IMR-90 (cell line): ENCODE measurements around the gene CCNL2. TPM values are rescaled to one million over a fixed set of nuclear protein-coding genes. Genes with fewer than 3 reads are reported as not detected.

Experiments used
- ATAC-seq: fragments of 200-7000 bp; cut with Tn5 transposase; 2 replicates; pipeline ENCODE4 v1.9.1; 2020; ENCODE audit warnings: low read depth, mild to moderate bottlenecking, moderate library complexity
- BruUV-seq: library from RNA; stranded (reverse); fragments of 400-500 nt; replicated peaks from 2 replicates; lab custom pipeline; 2021; lab: Mats Ljungman, UMichigan
- CTCF ChIA-PET: fragments of 300-600 bp; formaldehyde crosslinking; extraction: SDS; loops from one replicate; lab custom pipeline; 2021; ENCODE audit warnings: antibody characterized with exemption; lab: Yijun Ruan, JAX
- POLR2A ChIA-PET: fragments of 300-600 bp; sonication (Branson Sonifier 250); formaldehyde crosslinking; loops from one replicate; lab custom pipeline; 2022; ENCODE audit warnings: antibody characterized with exemption; ENCODE audit not compliant: unreplicated experiment; lab: Charles Lee
- DNase-seq: peaks from one replicate; pipeline ENCODE4 v3.0.0; 2013
- H2AFZ ChIP-seq: replicated peaks from 2 replicates; pipeline ENCODE3; 2013; ENCODE audit warnings: low read length, mild to moderate bottlenecking; ENCODE audit not compliant: poor library complexity
- H2AK5ac ChIP-seq: 2 replicates; pipeline ENCODE4 v1.6.1; 2013; ENCODE audit warnings: low read depth, low read length, inconsistent platforms
- H2AK9ac ChIP-seq: replicated peaks from 2 replicates; pipeline ENCODE3; 2013; ENCODE audit warnings: mild to moderate bottlenecking, low read depth, low read length, moderate library complexity; ENCODE audit not compliant: poor library complexity
- H2BK120ac ChIP-seq: 2 replicates; pipeline ENCODE4 v1.6.1; 2013; ENCODE audit warnings: low read depth, low read length, inconsistent platforms
- H2BK15ac ChIP-seq: 3 replicates; pipeline ENCODE4 v1.6.1; 2013; ENCODE audit warnings: low read depth, low read length, inconsistent platforms
- H2BK20ac ChIP-seq: 2 replicates; pipeline ENCODE4 v1.6.1; 2013; ENCODE audit warnings: low read depth, mild to moderate bottlenecking, inconsistent platforms, low read length, moderate library complexity
- H2BK5ac ChIP-seq: 2 replicates; pipeline ENCODE4 v1.6.1; 2013; ENCODE audit warnings: mild to moderate bottlenecking, low read depth, low read length, inconsistent platforms; ENCODE audit not compliant: poor library complexity, severe bottlenecking
- H3K14ac ChIP-seq: replicated peaks from 2 replicates; pipeline ENCODE4 v1.6.1; 2013; ENCODE audit warnings: low read depth, low read length, inconsistent platforms
- H3K18ac ChIP-seq: 2 replicates; pipeline ENCODE4 v1.6.1; 2013; ENCODE audit warnings: low read depth, low read length, control low read depth
- H3K23ac ChIP-seq: 2 replicates; pipeline ENCODE4 v1.6.1; 2013; ENCODE audit warnings: low read depth, low read length, inconsistent platforms
- H3K27ac ChIP-seq: 2 replicates; pipeline ENCODE4 v1.5.1; 2013; ENCODE audit warnings: mild to moderate bottlenecking, control low read depth, low read length; ENCODE audit not compliant: insufficient read depth
- H3K27me3 ChIP-seq: 2 replicates; pipeline ENCODE4 v1.6.1; 2013; ENCODE audit warnings: low read length; ENCODE audit not compliant: control insufficient read depth, insufficient read depth
- H3K36me3 ChIP-seq: 2 replicates; pipeline ENCODE4 v1.6.1; 2013; ENCODE audit warnings: low read length, mixed read lengths; ENCODE audit not compliant: control insufficient read depth, insufficient read depth
- H3K4ac ChIP-seq: 2 replicates; pipeline ENCODE4 v1.6.1; 2013; ENCODE audit warnings: low read depth, low read length, inconsistent platforms
- H3K4me1 ChIP-seq: 2 replicates; pipeline ENCODE4 v1.6.1; 2013; ENCODE audit warnings: low read length, mixed read lengths; ENCODE audit not compliant: control insufficient read depth, insufficient read depth
- H3K4me2 ChIP-seq: 2 replicates; pipeline ENCODE4 v1.6.1; 2013; ENCODE audit warnings: low read depth, mild to moderate bottlenecking, control low read depth, low read length, moderate library complexity
- H3K4me3 ChIP-seq: 2 replicates; pipeline ENCODE4 v1.5.1; 2013; ENCODE audit warnings: low read depth, mild to moderate bottlenecking, control low read depth, low read length, moderate library complexity; ENCODE audit not compliant: insufficient read depth
- H3K56ac ChIP-seq: 2 replicates; pipeline ENCODE4 v1.6.1; 2013; ENCODE audit warnings: low read length, inconsistent platforms; ENCODE audit not compliant: insufficient read depth; ENCODE audit errors: extremely low read depth
- H3K79me1 ChIP-seq, 2 experiments: 2 replicates each; pipeline ENCODE4 v1.6.1; 2013; ENCODE audit warnings: low read length in 2 of 2, inconsistent platforms in 1 of 2, low read depth in 1 of 2
- H3K9ac ChIP-seq: 2 replicates; pipeline ENCODE4 v1.6.1; 2013; ENCODE audit warnings: low read depth, low read length, control low read depth
- H3K9me1 ChIP-seq: 2 replicates; pipeline ENCODE4 v1.6.1; 2013; ENCODE audit warnings: low read length, inconsistent platforms; ENCODE audit not compliant: insufficient read depth
- H3K9me3 ChIP-seq: 2 replicates; pipeline ENCODE4 v1.6.1; 2013; ENCODE audit warnings: low read length; ENCODE audit not compliant: control insufficient read depth, insufficient read depth
- H4K20me1 ChIP-seq: 2 replicates; pipeline ENCODE4 v1.6.1; 2013; ENCODE audit warnings: low read length, inconsistent platforms; ENCODE audit not compliant: insufficient read depth
- H4K5ac ChIP-seq: 2 replicates; pipeline ENCODE4 v1.6.1; 2013; ENCODE audit warnings: mild to moderate bottlenecking, low read depth, low read length, control low read depth
- H4K8ac ChIP-seq, 2 experiments: 2 replicates each; pipeline ENCODE4 v1.6.1; 2013; ENCODE audit warnings: low read depth in 2 of 2, low read length in 2 of 2, control low read depth in 1 of 2, inconsistent platforms in 1 of 2
- H4K91ac ChIP-seq: 2 replicates; pipeline ENCODE4 v1.6.1; 2013; ENCODE audit warnings: low read depth, low read length, inconsistent platforms; ENCODE audit not compliant: insufficient read depth
- CEBPB ChIP-seq: IDR thresholded peaks from 2 replicates; pipeline ENCODE4 v1.6.1; 2012; ENCODE audit warnings: low read depth, low read length, improper control_type of control experiment
- FOS ChIP-seq: fragments of 150-350 bp; IDR thresholded peaks from 2 replicates; pipeline ENCODE4 v1.6.1; 2016; ENCODE audit warnings: low read depth, low read length
- MAZ ChIP-seq: IDR thresholded peaks from 2 replicates; pipeline ENCODE4 v1.6.1; 2012; ENCODE audit warnings: low read depth, mild to moderate bottlenecking, low read length, improper control_type of control experiment, moderate library complexity, borderline replicate concordance
- MXI1 ChIP-seq: IDR thresholded peaks from 2 replicates; pipeline ENCODE4 v1.6.1; 2012; ENCODE audit warnings: low read depth, mild to moderate bottlenecking, low read length, moderate library complexity, borderline replicate concordance
- NFE2L2 ChIP-seq: fragments of 150-350 bp; IDR thresholded peaks from 2 replicates; pipeline ENCODE4 v1.6.1; 2016; ENCODE audit warnings: low read depth, mild to moderate bottlenecking, low read length
- POLR2A ChIP-seq: IDR thresholded peaks from 2 replicates; pipeline ENCODE4 v1.6.1; 2012; ENCODE audit warnings: mild to moderate bottlenecking, low read depth, low read length
- RAD21 ChIP-seq: IDR thresholded peaks from 2 replicates; pipeline ENCODE4 v1.6.1; 2012; ENCODE audit warnings: low read length, improper control_type of control experiment
- RCOR1 ChIP-seq: IDR thresholded peaks from 2 replicates; pipeline ENCODE4 v1.6.1; 2012; ENCODE audit warnings: mild to moderate bottlenecking, low read length, improper control_type of control experiment; ENCODE audit not compliant: insufficient replicate concordance
- RFX5 ChIP-seq: IDR thresholded peaks from 2 replicates; pipeline ENCODE4 v1.8.0; 2012; ENCODE audit warnings: low read depth, mild to moderate bottlenecking, low read length, moderate library complexity
- SMC3 ChIP-seq: fragments of 150-350 bp; IDR thresholded peaks from 2 replicates; pipeline ENCODE4 v1.6.1; 2016; ENCODE audit warnings: low read depth, mild to moderate bottlenecking, antibody characterized with exemption, low read length, moderate library complexity
- WGBS, 2 experiments: methylation state at CpG; one replicate each; pipeline versions ENCODE4 v1.1.5 to v1.1.7; 2013; ENCODE audit warnings: missing lambda C conversion rate in 2 of 2; ENCODE audit not compliant: insufficient read length in 1 of 2; ENCODE audit errors: extremely low coverage in 2 of 2; 5-methylcytosine and 5-hydroxymethylcytosine counted together
- dilution Hi-C: fragments of 300-500 bp; cut with HindIII; formaldehyde crosslinking; loops from one replicate; pipeline ENCODE4 v1.14.3; 2018; ENCODE audit warnings: low sequenced_read_pairs; ENCODE audit not compliant: unreplicated experiment
- in situ Hi-C: fragments of 300-500 bp; cut with MboI; formaldehyde crosslinking; loops from 3 replicates; pipeline ENCODE4 v1.14.3; 2019; ENCODE audit warnings: low sequenced_read_pairs, inconsistent platforms, mixed read lengths
- intact Hi-C: fragments of 100-400 bp; cut with micrococcal nuclease; formaldehyde crosslinking; loops from 2 replicates; pipeline ENCODE4 v1.10.0; 2022
- polyA plus RNA-seq, 3 experiments: library from polyadenylated mRNA; depleted of rRNA; stranded (reverse); fragments of >200 nt; gene quantifications; 2 replicates each; pipeline ENCODE4 v1.2.3, GENCODE V29; 2012; ENCODE audit warnings: low replicate concordance in 1 of 3
- total RNA-seq: library from RNA; depleted of rRNA; stranded (reverse); fragments of >200 nt; gene quantifications from 2 replicates; pipeline ENCODE4 v1.2.3, GENCODE V29; 2012
- TF ChIP-seq, protein P1 (sequence below): conservative IDR thresholded peaks from 2 replicates; pipeline ENCODE4 v1.5.1; 2012; ENCODE audit warnings: mild to moderate bottlenecking, low read depth, low read length, improper control_type of control experiment
- TF ChIP-seq, protein P2 (sequence below): fragments of 150-350 bp; IDR thresholded peaks from 2 replicates; pipeline ENCODE4 v1.6.1; 2016; ENCODE audit warnings: low read depth, mild to moderate bottlenecking, low read length, moderate library complexity, borderline replicate concordance
- TF ChIP-seq, protein P3 (sequence below): fragments of 150-350 bp; IDR thresholded peaks from 2 replicates; pipeline ENCODE4 v1.6.1; 2017; ENCODE audit warnings: mild to moderate bottlenecking, antibody characterized with exemption, low read length, low read depth

CCNL2 gene
- total and polyA plus RNA-seq, 2 of the 4 experiments (the other 2 are of a cell fraction) = 53.9 to 239 TPM

DNA sequence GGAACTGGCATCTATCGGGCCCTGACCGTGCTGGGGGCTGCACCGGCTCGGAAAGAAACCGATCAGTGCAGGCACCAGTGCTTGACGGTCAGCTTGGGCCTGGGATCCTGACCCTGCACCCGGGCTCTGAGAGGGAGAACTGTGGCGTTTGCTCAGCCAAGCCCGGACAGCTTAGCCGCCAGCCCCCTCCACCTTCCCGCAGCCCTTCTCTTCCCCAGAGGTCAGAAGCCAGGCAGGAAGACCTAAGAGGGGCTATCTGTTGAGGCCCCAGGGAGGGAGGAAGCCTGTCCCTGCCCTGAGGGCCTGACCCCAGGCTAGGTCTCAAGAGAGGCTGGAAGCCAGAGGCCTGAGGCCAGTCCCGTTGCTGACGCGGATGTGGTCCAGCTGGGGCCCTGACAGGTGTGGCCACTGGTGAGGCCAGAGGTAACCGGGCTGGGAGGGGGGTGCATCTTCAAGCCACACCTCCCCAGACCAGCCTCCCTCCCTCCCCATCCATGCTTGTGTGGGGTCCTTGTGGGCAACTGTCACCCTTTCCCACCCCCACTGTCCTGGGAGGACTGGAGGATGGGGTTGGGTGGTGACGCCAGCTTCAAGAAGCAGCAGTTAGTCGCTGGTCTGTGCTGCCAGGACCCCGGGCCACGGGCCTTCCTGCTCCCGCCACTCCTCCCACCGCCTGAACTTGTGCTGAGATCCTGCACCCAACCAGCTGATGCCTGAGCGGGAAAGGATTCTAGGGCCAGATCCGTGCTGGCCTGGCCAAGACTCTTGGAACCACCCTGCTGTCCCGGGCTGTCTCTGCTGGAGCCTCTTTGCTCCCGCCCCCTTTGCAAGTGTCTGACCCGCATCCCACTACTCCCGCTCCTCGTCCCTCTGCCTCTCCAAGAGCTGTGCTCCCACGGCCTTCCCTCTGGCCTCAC is 47.4 kb downstream of the CCNL2 start:
- Histone ChIP-seq H3K18ac (no peak overlapping the region), H2AK9ac (peak overlapping the region; percentile 82), H4K8ac (peak overlapping the region; percentile 26 to 33; a peak in 1 of 4 replicates), H3K4me1 (peaks cover 31% of the 10 kb centered on the region), H4K91ac (no peak overlapping the region), H2AK5ac (peak overlapping the region; percentile 39; the same call in 1 of the 2 replicates), H3K4ac (peak overlapping the region; percentile 39), H3K9me1 (no peaks in the 10 kb centered on the region), H2BK5ac (no peak overlapping the region), H2BK20ac (no peak overlapping the region), H4K20me1 (peaks cover 69% of the 10 kb centered on the region), H3K79me1 (peaks cover 8 to 39% of the 10 kb centered on the region in 2 experiments; a peak in 3 of 4 replicates), H3K27ac (peak overlapping the region; percentile 50; the same call in 1 of the 2 replicates), H3K36me3 (peaks cover 36% of the 10 kb centered on the region), H3K4me3 (no peak overlapping the region), H2AFZ (peak overlapping the region; percentile 63), H2BK15ac (no peak overlapping the region), H4K5ac (no peak overlapping the region), H3K23ac (no peak overlapping the region), H2BK120ac (no peak overlapping the region), H3K27me3 (no peaks in the 10 kb centered on the region), H3K4me2 (peak overlapping the region; percentile 59; the same call in 1 of the 2 replicates), H3K9me3 (no peaks in the 10 kb centered on the region), H3K9ac (peak overlapping the region; percentile 25), H3K56ac (no peak overlapping the region), H3K14ac (no peak overlapping the region; the same call in 1 of the 2 replicates)
- POLR2A ChIA-PET = interaction anchor here (0.6 to 1.0 kb wide), 2 partner anchors 24 to 391 kb away, joined by 3 read pairs; partner anchors contain the start of gene AURKAIP1
- BruUV-seq = no TSS peak
- 43% methylated on average over 7 of the region's 29 CpGs; no CpG with 5 or more reads in 1 of the 2 experiments for WGBS, 2 experiments
- DNase-seq (peak; percentile 38), ATAC-seq (no peak)
- in situ Hi-C loops = no loop called here
- CTCF ChIA-PET = no interaction called here
- intact Hi-C loops = no loop called here
- dilution Hi-C loops = no loop called here
- no peak for TF ChIP-seq RCOR1
- TF ChIP-seq MAZ = no peak
- TF ChIP-seq POLR2A = no peak
- no peak for TF ChIP-seq SMC3
- TF ChIP-seq, protein P1, sequence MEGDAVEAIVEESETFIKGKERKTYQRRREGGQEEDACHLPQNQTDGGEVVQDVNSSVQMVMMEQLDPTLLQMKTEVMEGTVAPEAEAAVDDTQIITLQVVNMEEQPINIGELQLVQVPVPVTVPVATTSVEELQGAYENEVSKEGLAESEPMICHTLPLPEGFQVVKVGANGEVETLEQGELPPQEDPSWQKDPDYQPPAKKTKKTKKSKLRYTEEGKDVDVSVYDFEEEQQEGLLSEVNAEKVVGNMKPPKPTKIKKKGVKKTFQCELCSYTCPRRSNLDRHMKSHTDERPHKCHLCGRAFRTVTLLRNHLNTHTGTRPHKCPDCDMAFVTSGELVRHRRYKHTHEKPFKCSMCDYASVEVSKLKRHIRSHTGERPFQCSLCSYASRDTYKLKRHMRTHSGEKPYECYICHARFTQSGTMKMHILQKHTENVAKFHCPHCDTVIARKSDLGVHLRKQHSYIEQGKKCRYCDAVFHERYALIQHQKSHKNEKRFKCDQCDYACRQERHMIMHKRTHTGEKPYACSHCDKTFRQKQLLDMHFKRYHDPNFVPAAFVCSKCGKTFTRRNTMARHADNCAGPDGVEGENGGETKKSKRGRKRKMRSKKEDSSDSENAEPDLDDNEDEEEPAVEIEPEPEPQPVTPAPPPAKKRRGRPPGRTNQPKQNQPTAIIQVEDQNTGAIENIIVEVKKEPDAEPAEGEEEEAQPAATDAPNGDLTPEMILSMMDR = no peak
- no peak for TF ChIP-seq FOS
- no peak for TF ChIP-seq RAD21
- no peak for TF ChIP-seq RFX5
- TF ChIP-seq CEBPB = no peak
- TF ChIP-seq, protein P2, sequence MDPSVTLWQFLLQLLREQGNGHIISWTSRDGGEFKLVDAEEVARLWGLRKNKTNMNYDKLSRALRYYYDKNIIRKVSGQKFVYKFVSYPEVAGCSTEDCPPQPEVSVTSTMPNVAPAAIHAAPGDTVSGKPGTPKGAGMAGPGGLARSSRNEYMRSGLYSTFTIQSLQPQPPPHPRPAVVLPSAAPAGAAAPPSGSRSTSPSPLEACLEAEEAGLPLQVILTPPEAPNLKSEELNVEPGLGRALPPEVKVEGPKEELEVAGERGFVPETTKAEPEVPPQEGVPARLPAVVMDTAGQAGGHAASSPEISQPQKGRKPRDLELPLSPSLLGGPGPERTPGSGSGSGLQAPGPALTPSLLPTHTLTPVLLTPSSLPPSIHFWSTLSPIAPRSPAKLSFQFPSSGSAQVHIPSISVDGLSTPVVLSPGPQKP = no peak
- no peak for TF ChIP-seq NFE2L2
- no peak for TF ChIP-seq MXI1
- TF ChIP-seq, protein P3, sequence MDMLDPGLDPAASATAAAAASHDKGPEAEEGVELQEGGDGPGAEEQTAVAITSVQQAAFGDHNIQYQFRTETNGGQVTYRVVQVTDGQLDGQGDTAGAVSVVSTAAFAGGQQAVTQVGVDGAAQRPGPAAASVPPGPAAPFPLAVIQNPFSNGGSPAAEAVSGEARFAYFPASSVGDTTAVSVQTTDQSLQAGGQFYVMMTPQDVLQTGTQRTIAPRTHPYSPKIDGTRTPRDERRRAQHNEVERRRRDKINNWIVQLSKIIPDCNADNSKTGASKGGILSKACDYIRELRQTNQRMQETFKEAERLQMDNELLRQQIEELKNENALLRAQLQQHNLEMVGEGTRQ = no peak
